ENCODE data around the gene TBPL2.

GRCh38 chr14:55449116-55449515 lies 8.7 kb upstream of the TBPL2 start:
- TF ChIP-seq POLR2A (IDR thresholded peaks at IDR 0.05) (no peak), CTCF (IDR thresholded peaks at IDR 0.05) (no peak)

All from right lobe of liver (tissue), 4 donors.